ENCODE measurements around the gene RHEBL1. TPM values are rescaled to one million over a fixed set of nuclear protein-coding genes. Genes with fewer than 3 reads are reported as not detected.

Gene RHEBL1
- total and polyA plus RNA-seq, 2 of the 4 experiments (the other 2 are of a cell fraction), result 0.62 to 0.72 TPM

- no peaks in the 10 kb centered on the region for H3K9me1 ChIP-seq (ENCODE audit: insufficient read depth, low read length)
- H3K23ac ChIP-seq (ENCODE audit: low read depth, low read length), result no peak overlapping the region
- WGBS, 2 experiments (ENCODE audit: extremely low coverage in 2 of 2, insufficient read length in 1 of 2), result 97% methylated on average over 7 of the region's 20 CpGs; no CpG with 5 or more reads in 1 of the 2 experiments
- no peak overlapping the region for H2AFZ ChIP-seq (replicated peaks; ENCODE audit: low read length, poor library complexity)
- CTCF ChIA-PET, result no interaction called here
- no peak overlapping the region for H3K27ac ChIP-seq (ENCODE audit: insufficient read depth, low read length)
- H3K4me1 ChIP-seq (ENCODE audit: control insufficient read depth, insufficient read depth, low read length), result no peaks in the 10 kb centered on the region
- H4K5ac ChIP-seq (ENCODE audit: low read depth, low read length), result no peak overlapping the region
- no peak for TF ChIP-seq BHLHE40 (IDR thresholded peaks at IDR 0.05; ENCODE audit: low read depth, low read length)
- TF ChIP-seq POLR2A (IDR thresholded peaks at IDR 0.05; ENCODE audit: low read depth, low read length), result no peak
- TF ChIP-seq SMC3 (IDR thresholded peaks at IDR 0.05; ENCODE audit: low read depth, low read length), result no peak
- TF ChIP-seq RAD21 (IDR thresholded peaks at IDR 0.05; ENCODE audit: low read length), result no peak
- TF ChIP-seq, protein P1, sequence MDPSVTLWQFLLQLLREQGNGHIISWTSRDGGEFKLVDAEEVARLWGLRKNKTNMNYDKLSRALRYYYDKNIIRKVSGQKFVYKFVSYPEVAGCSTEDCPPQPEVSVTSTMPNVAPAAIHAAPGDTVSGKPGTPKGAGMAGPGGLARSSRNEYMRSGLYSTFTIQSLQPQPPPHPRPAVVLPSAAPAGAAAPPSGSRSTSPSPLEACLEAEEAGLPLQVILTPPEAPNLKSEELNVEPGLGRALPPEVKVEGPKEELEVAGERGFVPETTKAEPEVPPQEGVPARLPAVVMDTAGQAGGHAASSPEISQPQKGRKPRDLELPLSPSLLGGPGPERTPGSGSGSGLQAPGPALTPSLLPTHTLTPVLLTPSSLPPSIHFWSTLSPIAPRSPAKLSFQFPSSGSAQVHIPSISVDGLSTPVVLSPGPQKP (IDR thresholded peaks at IDR 0.05; ENCODE audit: borderline replicate concordance, low read depth, low read length), result no peak
- no peak for TF ChIP-seq RFX5 (IDR thresholded peaks at IDR 0.05; ENCODE audit: low read depth, low read length)
- TF ChIP-seq MAFK (IDR thresholded peaks at IDR 0.05; ENCODE audit: low read depth, low read length), result no peak
- TF ChIP-seq, protein P2, sequence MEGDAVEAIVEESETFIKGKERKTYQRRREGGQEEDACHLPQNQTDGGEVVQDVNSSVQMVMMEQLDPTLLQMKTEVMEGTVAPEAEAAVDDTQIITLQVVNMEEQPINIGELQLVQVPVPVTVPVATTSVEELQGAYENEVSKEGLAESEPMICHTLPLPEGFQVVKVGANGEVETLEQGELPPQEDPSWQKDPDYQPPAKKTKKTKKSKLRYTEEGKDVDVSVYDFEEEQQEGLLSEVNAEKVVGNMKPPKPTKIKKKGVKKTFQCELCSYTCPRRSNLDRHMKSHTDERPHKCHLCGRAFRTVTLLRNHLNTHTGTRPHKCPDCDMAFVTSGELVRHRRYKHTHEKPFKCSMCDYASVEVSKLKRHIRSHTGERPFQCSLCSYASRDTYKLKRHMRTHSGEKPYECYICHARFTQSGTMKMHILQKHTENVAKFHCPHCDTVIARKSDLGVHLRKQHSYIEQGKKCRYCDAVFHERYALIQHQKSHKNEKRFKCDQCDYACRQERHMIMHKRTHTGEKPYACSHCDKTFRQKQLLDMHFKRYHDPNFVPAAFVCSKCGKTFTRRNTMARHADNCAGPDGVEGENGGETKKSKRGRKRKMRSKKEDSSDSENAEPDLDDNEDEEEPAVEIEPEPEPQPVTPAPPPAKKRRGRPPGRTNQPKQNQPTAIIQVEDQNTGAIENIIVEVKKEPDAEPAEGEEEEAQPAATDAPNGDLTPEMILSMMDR (conservative IDR thresholded peaks at IDR 0.05; ENCODE audit: low read depth, low read length), result no peak
- no peak for TF ChIP-seq CHD1 (IDR thresholded peaks at IDR 0.05; ENCODE audit: low read depth, low read length)
- TF ChIP-seq NFE2L2 (IDR thresholded peaks at IDR 0.05; ENCODE audit: low read depth, low read length), result no peak
- TF ChIP-seq MAZ (IDR thresholded peaks at IDR 0.05; ENCODE audit: borderline replicate concordance, low read depth, low read length), result no peak
- no peak for TF ChIP-seq MXI1 (IDR thresholded peaks at IDR 0.05; ENCODE audit: borderline replicate concordance, low read depth, low read length)
- TF ChIP-seq, protein P3, sequence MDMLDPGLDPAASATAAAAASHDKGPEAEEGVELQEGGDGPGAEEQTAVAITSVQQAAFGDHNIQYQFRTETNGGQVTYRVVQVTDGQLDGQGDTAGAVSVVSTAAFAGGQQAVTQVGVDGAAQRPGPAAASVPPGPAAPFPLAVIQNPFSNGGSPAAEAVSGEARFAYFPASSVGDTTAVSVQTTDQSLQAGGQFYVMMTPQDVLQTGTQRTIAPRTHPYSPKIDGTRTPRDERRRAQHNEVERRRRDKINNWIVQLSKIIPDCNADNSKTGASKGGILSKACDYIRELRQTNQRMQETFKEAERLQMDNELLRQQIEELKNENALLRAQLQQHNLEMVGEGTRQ (IDR thresholded peaks at IDR 0.05; ENCODE audit: low read depth, low read length), result no peak
- TF ChIP-seq FOS (IDR thresholded peaks at IDR 0.05; ENCODE audit: low read depth, low read length), result no peak
- peaks cover 7% of the 10 kb centered on the region; the same call in 1 of the 2 replicates for H4K20me1 ChIP-seq (ENCODE audit: insufficient read depth, low read length)
- no peak overlapping the region for H2BK120ac ChIP-seq (ENCODE audit: low read depth, low read length)
- DNase-seq, result no peak
- intact Hi-C loops (cut with micrococcal nuclease) (no loop called here), in situ Hi-C loops (cut with MboI; ENCODE audit: low sequenced_read_pairs) (no loop called here), dilution Hi-C loops (cut with HindIII; ENCODE audit: low sequenced_read_pairs, unreplicated experiment) (no loop called here)
- BruUV-seq (replicated peaks), result no TSS peak
- no peak overlapping the region for H3K9ac ChIP-seq (ENCODE audit: low read depth, low read length)
- no peak for ATAC-seq (ENCODE audit: low read depth)
- H2AK9ac ChIP-seq (replicated peaks; ENCODE audit: low read depth, low read length, poor library complexity), result peak overlapping the region; percentile 75
- no peak overlapping the region for H3K4ac ChIP-seq (ENCODE audit: low read depth, low read length)
- H2BK20ac ChIP-seq (ENCODE audit: low read depth, low read length), result no peak overlapping the region
- H4K91ac ChIP-seq (ENCODE audit: insufficient read depth, low read depth, low read length), result no peak overlapping the region
- POLR2A ChIA-PET (ENCODE audit: unreplicated experiment), result no interaction called here
- H3K79me1 ChIP-seq (ENCODE audit: low read depth in 1 of 2, low read length in 2 of 2), result peaks cover 24 to 40% of the 10 kb centered on the region in 2 experiments
- no peak overlapping the region for H2BK5ac ChIP-seq (ENCODE audit: low read depth, low read length, poor library complexity, severe bottlenecking)
- no peak overlapping the region for H3K56ac ChIP-seq (ENCODE audit: extremely low read depth, insufficient read depth, low read length)
- H2AK5ac ChIP-seq (ENCODE audit: low read depth, low read length), result no peak overlapping the region
- H3K9me3 ChIP-seq (ENCODE audit: control insufficient read depth, insufficient read depth, low read length), result no peaks in the 10 kb centered on the region
- no peak overlapping the region for H3K4me3 ChIP-seq (ENCODE audit: insufficient read depth, low read depth, low read length)
- H3K36me3 ChIP-seq (ENCODE audit: control insufficient read depth, insufficient read depth, low read length), result peaks cover 87% of the 10 kb centered on the region
- H4K8ac ChIP-seq (ENCODE audit: low read depth in 2 of 2, low read length in 2 of 2), result no peak overlapping the region
- no peaks in the 10 kb centered on the region for H3K27me3 ChIP-seq (ENCODE audit: control insufficient read depth, insufficient read depth, low read length)
- no peak overlapping the region for H3K4me2 ChIP-seq (ENCODE audit: low read depth, low read length)
- H3K14ac ChIP-seq (replicated peaks; ENCODE audit: low read depth, low read length), result no peak overlapping the region
- no peak overlapping the region for H3K18ac ChIP-seq (ENCODE audit: low read depth, low read length)
- H2BK15ac ChIP-seq (ENCODE audit: low read depth, low read length), result no peak overlapping the region
These were observed 31.4 kb downstream of the RHEBL1 start for GRCh38 chr12:49038291-49038955.

Measured in IMR-90 (cell line).